ENCODE data around the gene SNX1. TPM values are rescaled to one million over a fixed set of nuclear protein-coding genes. Genes with fewer than 3 reads are reported as not detected.

The SNX1 gene
- total and polyA plus RNA-seq, 2 of the 13 experiments (the other 11 are each of a cell fraction or from before 2014, with no cell fraction given): 29.3 to 60.1 TPM

DNA sequence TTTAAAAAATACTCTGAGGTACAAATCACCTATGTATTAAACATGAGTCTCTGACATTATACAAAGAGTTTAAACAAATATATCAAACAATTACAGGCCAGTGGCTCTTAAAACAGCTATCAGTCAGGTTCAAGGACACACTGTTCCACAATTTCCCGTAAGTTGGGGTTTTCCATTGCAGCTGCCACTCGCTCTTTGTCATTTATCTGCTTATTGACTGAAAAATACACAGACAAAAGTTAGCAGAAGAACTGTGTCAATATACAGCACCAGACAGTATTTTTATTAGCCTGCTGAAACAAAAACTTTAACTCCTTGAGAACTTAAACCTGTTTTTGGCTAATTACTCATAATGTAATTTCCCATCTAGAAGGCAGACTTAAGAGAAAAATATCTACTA, 23.0 kb upstream of the SNX1 start (continued):
- TF ChIP-seq NPAS2 (CRISPR knock-in tag; IDR thresholded peaks at IDR 0.05; ENCODE audit: borderline replicate concordance): no peak
- TF ChIP-seq, protein P1, sequence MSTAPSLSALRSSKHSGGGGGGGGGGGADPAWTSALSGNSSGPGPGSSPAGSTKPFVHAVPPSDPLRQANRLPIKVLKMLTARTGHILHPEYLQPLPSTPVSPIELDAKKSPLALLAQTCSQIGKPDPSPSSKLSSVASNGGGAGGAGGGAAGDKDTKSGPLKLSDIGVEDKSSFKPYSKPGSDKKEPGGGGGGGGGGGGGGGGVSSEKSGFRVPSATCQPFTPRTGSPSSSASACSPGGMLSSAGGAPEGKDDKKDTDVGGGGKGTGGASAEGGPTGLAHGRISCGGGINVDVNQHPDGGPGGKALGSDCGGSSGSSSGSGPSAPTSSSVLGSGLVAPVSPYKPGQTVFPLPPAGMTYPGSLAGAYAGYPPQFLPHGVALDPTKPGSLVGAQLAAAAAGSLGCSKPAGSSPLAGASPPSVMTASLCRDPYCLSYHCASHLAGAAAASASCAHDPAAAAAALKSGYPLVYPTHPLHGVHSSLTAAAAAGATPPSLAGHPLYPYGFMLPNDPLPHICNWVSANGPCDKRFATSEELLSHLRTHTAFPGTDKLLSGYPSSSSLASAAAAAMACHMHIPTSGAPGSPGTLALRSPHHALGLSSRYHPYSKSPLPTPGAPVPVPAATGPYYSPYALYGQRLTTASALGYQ (CRISPR knock-in tag; IDR thresholded peaks at IDR 0.05): peak; percentile 95
- TF ChIP-seq FOXA1 (IDR thresholded peaks at IDR 0.05): peak; percentile 75; the same call in 1 of the 2 replicates
- TF ChIP-seq FOXA1 (CRISPR knock-in tag; IDR thresholded peaks at IDR 0.05): peak; percentile 93
- TF ChIP-seq ZNF44 (CRISPR knock-in tag; IDR thresholded peaks at IDR 0.05): no peak
- TF ChIP-seq RAD21 (CRISPR knock-in tag; IDR thresholded peaks at IDR 0.05): no peak
- no peak for TF ChIP-seq ZNF761 (CRISPR knock-in tag; conservative IDR thresholded peaks at IDR 0.05)
- TF ChIP-seq ZBTB8A (CRISPR knock-in tag; IDR thresholded peaks at IDR 0.05; ENCODE audit: borderline replicate concordance, low read depth): no peak
- TF ChIP-seq ZFYVE20 (CRISPR knock-in tag; IDR thresholded peaks at IDR 0.05; ENCODE audit: borderline replicate concordance, low read depth): no peak
- TF ChIP-seq, protein P2, sequence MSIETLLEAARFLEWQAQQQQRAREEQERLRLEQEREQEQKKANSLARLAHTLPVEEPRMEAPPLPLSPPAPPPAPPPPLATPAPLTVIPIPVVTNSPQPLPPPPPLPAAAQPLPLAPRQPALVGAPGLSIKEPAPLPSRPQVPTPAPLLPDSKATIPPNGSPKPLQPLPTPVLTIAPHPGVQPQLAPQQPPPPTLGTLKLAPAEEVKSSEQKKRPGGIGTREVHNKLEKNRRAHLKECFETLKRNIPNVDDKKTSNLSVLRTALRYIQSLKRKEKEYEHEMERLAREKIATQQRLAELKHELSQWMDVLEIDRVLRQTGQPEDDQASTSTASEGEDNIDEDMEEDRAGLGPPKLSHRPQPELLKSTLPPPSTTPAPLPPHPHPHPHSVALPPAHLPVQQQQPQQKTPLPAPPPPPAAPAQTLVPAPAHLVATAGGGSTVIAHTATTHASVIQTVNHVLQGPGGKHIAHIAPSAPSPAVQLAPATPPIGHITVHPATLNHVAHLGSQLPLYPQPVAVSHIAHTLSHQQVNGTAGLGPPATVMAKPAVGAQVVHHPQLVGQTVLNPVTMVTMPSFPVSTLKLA (IDR thresholded peaks at IDR 0.05): no peak
- TF ChIP-seq, protein P3, sequence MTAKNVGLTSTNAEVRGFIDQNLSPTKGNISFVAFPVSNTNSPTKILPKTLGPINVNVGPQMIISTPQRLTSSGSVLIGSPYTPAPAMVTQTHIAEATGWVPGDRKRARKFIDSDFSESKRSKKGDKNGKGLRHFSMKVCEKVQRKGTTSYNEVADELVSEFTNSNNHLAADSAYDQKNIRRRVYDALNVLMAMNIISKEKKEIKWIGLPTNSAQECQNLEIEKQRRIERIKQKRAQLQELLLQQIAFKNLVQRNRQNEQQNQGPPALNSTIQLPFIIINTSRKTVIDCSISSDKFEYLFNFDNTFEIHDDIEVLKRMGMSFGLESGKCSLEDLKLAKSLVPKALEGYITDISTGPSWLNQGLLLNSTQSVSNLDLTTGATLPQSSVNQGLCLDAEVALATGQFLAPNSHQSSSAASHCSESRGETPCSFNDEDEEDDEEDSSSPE (CRISPR knock-in tag; IDR thresholded peaks at IDR 0.05): no peak
- peak; percentile 90; the same call in 1 of the 2 replicates for TF ChIP-seq RXRA (CRISPR knock-in tag; IDR thresholded peaks at IDR 0.05)
- no peak for TF ChIP-seq PCBP1 (IDR thresholded peaks at IDR 0.05; ENCODE audit: borderline replicate concordance, low read depth, low read length)
- no peak for TF ChIP-seq ZNF605 (CRISPR knock-in tag; IDR thresholded peaks at IDR 0.05)
- no peak for TF ChIP-seq ZNF17 (CRISPR knock-in tag; IDR thresholded peaks at IDR 0.05)
- no peak for TF ChIP-seq ZNF629 (CRISPR knock-in tag; conservative IDR thresholded peaks at IDR 0.05)
- no peak for TF ChIP-seq KMT2B (CRISPR knock-in tag; IDR thresholded peaks at IDR 0.05)
- TF ChIP-seq ZEB1 (IDR thresholded peaks at IDR 0.05; ENCODE audit: insufficient replicate concordance, low read depth): no peak
- TF ChIP-seq, protein P4, sequence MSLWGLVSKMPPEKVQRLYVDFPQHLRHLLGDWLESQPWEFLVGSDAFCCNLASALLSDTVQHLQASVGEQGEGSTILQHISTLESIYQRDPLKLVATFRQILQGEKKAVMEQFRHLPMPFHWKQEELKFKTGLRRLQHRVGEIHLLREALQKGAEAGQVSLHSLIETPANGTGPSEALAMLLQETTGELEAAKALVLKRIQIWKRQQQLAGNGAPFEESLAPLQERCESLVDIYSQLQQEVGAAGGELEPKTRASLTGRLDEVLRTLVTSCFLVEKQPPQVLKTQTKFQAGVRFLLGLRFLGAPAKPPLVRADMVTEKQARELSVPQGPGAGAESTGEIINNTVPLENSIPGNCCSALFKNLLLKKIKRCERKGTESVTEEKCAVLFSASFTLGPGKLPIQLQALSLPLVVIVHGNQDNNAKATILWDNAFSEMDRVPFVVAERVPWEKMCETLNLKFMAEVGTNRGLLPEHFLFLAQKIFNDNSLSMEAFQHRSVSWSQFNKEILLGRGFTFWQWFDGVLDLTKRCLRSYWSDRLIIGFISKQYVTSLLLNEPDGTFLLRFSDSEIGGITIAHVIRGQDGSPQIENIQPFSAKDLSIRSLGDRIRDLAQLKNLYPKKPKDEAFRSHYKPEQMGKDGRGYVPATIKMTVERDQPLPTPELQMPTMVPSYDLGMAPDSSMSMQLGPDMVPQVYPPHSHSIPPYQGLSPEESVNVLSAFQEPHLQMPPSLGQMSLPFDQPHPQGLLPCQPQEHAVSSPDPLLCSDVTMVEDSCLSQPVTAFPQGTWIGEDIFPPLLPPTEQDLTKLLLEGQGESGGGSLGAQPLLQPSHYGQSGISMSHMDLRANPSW (CRISPR knock-in tag; IDR thresholded peaks at IDR 0.05; ENCODE audit: borderline replicate concordance): no peak
- no peak for TF ChIP-seq CHCHD3 (CRISPR knock-in tag; IDR thresholded peaks at IDR 0.05)
- TF ChIP-seq, protein P5, sequence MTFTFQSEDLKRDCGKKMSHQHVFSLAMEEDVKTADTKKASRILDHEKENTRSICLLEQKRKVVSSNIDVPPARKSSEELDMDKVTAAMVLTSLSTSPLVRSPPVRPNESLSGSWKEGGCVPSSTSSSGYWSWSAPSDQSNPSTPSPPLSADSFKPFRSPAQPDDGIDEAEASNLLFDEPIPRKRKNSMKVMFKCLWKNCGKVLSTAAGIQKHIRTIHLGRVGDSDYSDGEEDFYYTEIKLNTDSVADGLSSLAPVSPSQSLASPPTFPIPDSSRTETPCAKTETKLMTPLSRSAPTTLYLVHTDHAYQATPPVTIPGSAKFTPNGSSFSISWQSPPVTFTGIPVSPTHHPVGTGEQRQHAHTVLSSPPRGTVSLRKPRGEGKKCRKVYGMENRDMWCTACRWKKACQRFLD (CRISPR knock-in tag; IDR thresholded peaks at IDR 0.05; ENCODE audit: borderline replicate concordance): no peak
- no peak for TF ChIP-seq KLF9 (CRISPR knock-in tag; IDR thresholded peaks at IDR 0.05; ENCODE audit: low read depth)
- TF ChIP-seq SAFB2 (CRISPR knock-in tag; IDR thresholded peaks at IDR 0.05; ENCODE audit: borderline replicate concordance, low read depth): no peak
- peak; percentile 78; the same call in 1 of the 2 replicates for TF ChIP-seq SALL1 (CRISPR knock-in tag; IDR thresholded peaks at IDR 0.05)

Measured in HepG2 (cell line).